ENCODE data around the gene ATP8A2.

Gene ATP8A2

DNA sequence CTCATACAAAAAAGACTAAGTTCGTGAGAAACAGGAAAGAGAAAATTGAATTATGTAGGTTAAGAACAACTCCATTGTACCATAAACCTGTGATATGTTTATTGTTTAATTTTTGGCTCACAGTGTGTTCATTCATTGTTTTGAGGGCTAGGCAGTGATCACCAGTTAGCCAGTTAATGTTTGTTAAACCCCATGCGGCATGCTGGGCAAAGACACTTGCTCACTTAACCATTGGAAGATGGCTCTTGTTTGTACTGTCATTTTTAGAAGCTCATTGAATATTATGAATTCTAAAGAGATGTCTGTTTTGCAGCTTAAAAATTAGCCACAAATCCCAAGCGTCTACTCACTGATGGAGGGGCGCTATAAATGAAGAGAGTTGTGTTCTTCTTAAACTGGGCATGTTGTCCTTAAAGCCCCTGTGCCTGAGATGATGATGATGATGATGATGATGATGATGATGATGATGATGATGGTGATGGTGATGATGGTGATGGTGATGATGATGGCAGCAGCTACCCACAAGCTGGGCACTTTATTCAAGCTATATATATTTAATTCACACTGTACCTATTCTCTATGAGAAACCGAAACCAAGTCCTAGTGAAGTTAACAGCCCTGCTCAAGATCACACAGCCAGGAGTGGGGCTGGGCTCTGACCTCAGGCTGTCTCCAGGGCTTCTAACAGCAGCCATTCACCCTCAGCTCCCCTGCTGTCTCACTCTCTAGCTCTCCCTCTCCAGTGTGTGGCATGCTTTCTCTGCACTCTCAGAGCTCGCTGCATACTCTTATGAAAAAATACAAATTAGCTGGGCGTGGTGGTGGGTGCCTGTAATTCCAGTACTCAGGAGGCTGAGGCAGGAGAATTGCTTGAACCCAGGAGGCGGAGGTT, 510.9 kb downstream of the ATP8A2 start:
- DNase-seq (ENCODE audit: low spot score) = no peak

GRCh38 chr13:25885418-25885817, 513.6 kb downstream of the ATP8A2 start:
- DNase-seq (ENCODE audit: low spot score) = no peak

DNA sequence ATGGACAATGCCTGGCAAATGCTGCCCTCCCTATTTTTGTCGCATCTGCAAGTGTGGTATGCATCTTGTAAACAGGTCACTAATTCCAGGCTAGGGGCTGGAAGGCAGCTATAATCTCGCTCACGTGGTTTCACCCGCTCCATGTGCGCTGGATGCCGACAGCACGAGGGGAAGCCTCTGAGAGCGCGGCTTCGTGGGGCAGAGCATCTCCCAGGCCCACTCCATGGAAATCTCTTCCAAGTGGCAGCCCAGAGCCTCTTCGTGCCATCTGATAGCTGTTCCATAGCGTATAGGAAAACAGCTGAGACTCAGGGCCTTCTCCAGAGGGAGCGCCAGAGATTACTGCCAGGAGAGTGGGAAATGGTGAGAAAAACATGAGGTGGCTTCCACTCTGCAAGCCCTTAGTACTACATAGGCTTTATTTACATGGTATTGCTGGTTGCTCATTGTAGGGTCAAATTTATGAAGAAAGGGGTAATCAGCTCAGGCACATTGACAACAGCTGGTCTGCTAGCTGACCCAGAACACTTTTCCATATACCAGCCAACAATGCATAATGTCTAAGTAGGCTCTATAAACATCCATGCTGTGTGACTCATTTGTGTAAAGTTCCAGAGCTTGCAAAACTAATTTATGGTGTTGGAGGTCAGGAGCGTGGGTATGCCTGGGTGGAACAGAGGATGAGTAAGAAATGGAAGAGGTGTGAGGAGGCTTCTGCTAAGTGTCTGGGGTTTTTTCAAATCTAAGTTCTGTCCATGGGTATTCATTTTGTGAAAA, 514.9 kb downstream of the ATP8A2 start:
- no peak for DNase-seq (ENCODE audit: low spot score)

GRCh38 chr13:25887962-25888655, 516.3 kb downstream of the ATP8A2 start:
- DNase-seq (ENCODE audit: low spot score) = peak; percentile 36

DNA sequence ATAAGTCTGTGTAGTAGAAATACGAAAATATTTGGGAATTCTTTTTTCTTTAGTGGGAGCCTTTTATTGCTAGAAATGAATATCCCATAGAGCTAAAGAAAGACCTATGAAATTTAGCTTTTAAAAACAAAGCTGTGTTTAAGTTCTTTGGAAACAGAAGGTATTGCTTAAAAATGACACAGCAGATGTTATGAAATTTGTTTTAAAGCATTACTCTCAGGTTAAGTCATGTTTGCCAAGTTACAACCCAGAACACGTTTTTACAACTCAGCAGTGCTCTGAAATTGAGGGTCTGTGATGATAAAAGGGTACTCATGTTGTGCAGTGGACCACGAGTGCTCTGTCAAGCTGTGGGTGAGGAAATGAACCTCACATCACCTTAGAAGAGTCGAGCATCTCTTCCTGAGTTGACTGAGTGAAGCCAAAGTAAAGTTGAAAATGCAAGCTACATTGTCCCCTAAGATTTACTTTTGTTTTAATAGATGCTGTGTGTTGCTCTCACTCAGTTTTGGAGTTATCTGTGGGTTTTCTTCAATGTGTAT, 519.0 kb downstream of the ATP8A2 start:
- no peak for DNase-seq (ENCODE audit: low spot score)

GRCh38 chr13:25898991-25899390, 527.2 kb downstream of the ATP8A2 start:
- DNase-seq (ENCODE audit: low spot score) = no peak

DNA sequence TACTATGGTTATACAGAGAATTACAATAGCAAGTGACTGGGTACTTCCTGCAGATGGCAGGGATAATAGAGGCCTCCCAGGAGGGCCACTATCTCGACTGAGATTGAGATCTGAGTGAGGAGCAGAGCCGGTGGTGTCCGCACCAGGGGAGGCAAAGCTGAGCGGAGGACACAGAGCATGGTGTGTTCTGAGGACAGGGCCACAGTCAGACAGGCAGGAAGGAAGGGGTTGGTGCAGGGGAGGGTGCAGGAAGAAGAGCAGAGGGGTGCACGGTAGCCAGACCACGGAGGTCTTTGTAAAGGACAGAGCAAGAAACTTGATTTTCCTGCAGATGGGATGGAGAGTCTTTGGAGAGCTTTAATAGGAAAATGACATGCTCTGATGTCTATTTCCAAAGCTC, 527.7 kb downstream of the ATP8A2 start:
- no peak for DNase-seq (ENCODE audit: low spot score)

- DNase-seq (ENCODE audit: low spot score) = no peak
Observed at GRCh38 chr13:25899952-25900351, 528.2 kb downstream of the ATP8A2 start.

GRCh38 chr13:25901460-25902376, 529.9 kb downstream of the ATP8A2 start:
- DNase-seq (ENCODE audit: low spot score) = peak; percentile 68

- DNase-seq (ENCODE audit: low spot score) = no peak
Observed at GRCh38 chr13:25902455-25902854, 530.7 kb downstream of the ATP8A2 start.

DNA sequence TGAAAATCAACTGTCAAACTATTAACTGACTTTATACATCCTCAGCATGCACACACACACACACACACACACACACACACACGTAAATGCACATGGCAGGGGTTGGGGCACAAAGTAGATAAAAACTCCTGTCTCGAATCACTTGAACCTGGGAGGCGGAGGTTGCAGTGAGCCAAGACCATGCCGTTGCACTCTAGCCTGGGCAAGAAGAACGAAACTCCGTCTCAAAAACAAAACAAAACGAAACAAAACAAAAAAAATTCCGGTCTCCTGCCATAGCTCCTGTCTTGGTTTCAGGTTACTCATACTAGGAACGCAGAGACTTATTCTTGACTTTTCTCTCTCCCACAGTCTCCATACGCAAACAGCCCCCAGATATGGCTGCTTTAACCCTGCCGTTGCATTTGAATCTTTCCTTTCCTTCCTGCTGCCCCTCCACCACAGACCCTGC, 531.1 kb downstream of the ATP8A2 start:
- no peak for DNase-seq (ENCODE audit: low spot score)

- no peak for DNase-seq (ENCODE audit: low spot score)
Observed at GRCh38 chr13:25904830-25905229, 533.1 kb downstream of the ATP8A2 start.

DNA sequence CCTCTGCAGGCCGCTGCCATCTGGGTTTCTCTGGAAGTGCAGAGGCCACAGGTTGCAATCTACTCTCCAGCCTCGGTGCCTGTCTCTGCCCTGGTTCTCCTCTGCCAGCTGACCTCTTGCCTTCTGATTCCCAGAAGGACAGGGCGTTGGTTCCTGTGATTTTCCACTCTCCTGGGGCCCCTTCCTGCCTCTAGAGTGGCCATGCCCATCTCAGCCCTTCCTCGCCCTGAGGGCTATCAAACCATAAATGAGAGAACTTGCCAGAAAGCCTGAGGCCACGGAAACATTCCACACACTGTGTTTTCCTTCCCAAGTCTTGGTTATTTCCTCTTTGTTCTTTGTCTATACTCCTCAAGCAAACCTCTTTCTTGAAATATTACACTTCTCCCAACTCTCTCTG, 533.8 kb downstream of the ATP8A2 start:
- DNase-seq (ENCODE audit: low spot score) = no peak

DNA sequence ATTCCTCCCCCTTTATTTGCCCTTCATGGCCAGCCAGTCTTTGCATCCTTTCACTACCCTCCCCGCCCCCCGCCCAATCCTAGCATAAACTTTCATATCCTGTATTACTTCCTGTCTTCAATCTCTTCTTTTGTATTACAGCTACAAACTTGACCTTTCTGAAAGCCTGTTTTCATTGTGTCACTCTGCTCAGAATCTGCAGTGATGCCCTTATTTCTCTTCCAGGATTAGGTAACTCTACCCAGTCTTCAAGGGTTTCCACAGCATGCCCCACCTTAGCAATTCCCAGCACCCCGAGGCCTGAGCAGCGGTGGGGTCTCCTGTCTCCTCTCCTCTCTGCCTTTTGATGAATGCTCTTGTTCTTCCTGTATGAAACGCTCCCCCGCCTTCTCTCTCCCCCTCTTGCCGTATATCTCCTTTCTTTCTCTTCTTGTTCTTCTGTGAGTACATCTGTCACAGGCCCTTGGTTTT, 534.5 kb downstream of the ATP8A2 start:
- DNase-seq (ENCODE audit: low spot score) = peak; percentile 11

GRCh38 chr13:25908366-25908765, 536.6 kb downstream of the ATP8A2 start:
- DNase-seq (ENCODE audit: low spot score) = no peak

DNA sequence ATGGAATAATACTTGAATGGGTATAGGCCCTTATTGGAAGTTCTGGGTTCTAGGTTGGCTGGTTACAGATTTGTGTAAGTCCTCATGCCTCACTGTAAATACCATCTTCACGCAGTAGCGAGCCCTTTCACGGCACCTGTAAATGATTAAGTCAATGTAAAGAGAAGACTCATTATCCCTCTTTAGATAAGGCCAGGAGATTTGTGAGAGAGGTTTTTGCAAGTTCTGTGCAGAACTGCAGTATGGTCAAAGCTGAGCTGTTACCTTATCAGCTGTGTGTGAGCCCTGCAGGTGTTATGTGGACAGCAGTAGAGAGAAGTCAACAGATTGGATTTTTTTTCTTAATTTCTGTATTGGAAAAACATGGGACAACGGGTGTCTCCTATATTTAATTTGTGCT, 538.5 kb downstream of the ATP8A2 start:
- DNase-seq (ENCODE audit: low spot score) = no peak

- DNase-seq (ENCODE audit: low spot score) = no peak
Observed at GRCh38 chr13:25910991-25911419, 539.2 kb downstream of the ATP8A2 start.

GRCh38 chr13:25912961-25913360, 541.2 kb downstream of the ATP8A2 start:
- DNase-seq (ENCODE audit: low spot score) = no peak

DNA sequence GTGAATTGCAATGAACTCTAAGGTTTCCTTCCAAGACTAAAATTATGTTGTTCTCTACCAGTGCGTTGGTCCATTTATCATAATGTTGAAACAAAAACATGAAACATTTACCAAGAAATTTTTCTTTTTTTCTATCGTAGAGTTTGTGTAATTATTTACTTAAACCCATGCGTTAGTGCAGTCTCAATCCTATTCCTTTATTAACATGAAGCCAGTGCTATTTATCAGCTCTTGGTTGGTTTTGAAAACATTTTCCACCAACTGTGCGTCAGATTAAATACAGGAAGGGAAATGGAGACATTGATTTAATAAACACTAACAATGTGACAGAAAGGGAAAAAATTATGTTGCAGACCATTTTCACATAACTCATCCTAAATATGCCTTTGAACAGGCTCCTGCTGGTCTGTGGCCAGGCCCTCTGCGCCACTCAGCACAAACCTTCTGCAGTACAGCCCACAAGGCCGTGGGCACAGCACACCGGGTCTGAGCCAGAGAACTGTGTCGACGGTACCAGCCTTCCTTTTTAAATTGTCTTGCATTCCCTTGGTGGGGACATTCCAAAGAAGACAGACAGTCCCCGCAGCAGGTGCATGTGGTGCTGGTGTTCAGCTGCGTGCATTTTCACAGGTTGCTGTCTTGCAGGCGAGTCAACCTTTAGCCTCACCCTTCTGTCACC, 544.2 kb downstream of the ATP8A2 start:
- DNase-seq (ENCODE audit: low spot score) = no peak

DNA sequence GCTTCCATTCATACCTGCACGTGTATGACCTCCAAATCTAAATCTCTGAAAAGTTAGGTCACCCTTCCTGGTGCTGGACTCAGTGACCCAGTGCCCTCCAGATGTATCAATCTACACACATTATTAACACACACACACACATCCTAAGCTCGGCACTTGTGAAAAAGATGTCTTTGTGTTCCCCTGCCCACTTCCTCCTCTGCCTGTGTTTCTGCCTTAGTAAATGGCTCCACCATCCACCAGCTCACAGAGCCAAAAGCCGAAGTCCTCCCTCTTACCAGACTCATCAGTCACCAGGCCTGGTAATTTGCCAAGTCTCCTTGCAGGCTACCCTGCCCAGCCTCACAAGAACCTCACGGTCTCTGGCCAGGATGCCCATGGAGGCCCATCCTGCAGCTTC, 548.5 kb downstream of the ATP8A2 start:
- no peak for DNase-seq (ENCODE audit: low spot score)
